Parathyroid adenoma (tissue), 2 donors: ENCODE results near the gene PPRC1.
"Not testable (repeated sequence)": the region's sequence is repeated elsewhere in the genome, so short reads cannot be mapped to it uniquely, and the experiment has no call there.

Experiments used
- H2AFZ ChIP-seq: fragments of 300-600 bp; sonication (generic); one replicate; pipeline ENCODE4 v1.7.0; 2017; ENCODE audit warnings: antibody characterized with exemption, mild to moderate bottlenecking
- H3K27ac ChIP-seq: fragments of 300-600 bp; sonication (generic); one replicate; pipeline ENCODE4 v1.7.0; 2017
- H3K27me3 ChIP-seq: fragments of 300-600 bp; sonication (generic); one replicate; pipeline ENCODE4 v1.7.0; 2017; ENCODE audit warnings: low read length; ENCODE audit not compliant: control insufficient read depth, insufficient read depth
- H3K36me3 ChIP-seq: fragments of 300-600 bp; sonication (generic); one replicate; pipeline ENCODE4 v1.7.0; 2017; ENCODE audit warnings: low read length; ENCODE audit not compliant: control insufficient read depth, insufficient read depth
- H3K4me1 ChIP-seq: fragments of 300-600 bp; sonication (generic); one replicate; pipeline ENCODE4 v1.7.0; 2017; ENCODE audit warnings: control low read depth
- H3K4me2 ChIP-seq: fragments of 300-600 bp; sonication (generic); one replicate; pipeline ENCODE4 v1.7.0; 2017; ENCODE audit warnings: low read length
- H3K4me3 ChIP-seq: fragments of 300-600 bp; sonication (generic); one replicate; pipeline ENCODE4 v1.7.0; 2017; ENCODE audit warnings: low read depth, low read length
- H3K79me2 ChIP-seq: fragments of 300-600 bp; sonication (generic); one replicate; pipeline ENCODE4 v1.7.0; 2017; ENCODE audit warnings: control low read depth
- H3K9ac ChIP-seq: fragments of 300-600 bp; sonication (generic); one replicate; pipeline ENCODE4 v1.7.0; 2017; ENCODE audit warnings: mild to moderate bottlenecking
- H3K9me3 ChIP-seq: fragments of 300-600 bp; sonication (generic); one replicate; pipeline ENCODE4 v1.7.0; 2017; ENCODE audit warnings: low read length; ENCODE audit not compliant: control insufficient read depth
- CTCF ChIP-seq: fragments of 300-600 bp; sonication (generic); IDR thresholded peaks from one replicate; pipeline ENCODE4 v1.7.0; 2017; ENCODE audit warnings: antibody characterized with exemption, mild to moderate bottlenecking
- donor health status: primary hyperparathyroidism.

PPRC1 gene

DNA sequence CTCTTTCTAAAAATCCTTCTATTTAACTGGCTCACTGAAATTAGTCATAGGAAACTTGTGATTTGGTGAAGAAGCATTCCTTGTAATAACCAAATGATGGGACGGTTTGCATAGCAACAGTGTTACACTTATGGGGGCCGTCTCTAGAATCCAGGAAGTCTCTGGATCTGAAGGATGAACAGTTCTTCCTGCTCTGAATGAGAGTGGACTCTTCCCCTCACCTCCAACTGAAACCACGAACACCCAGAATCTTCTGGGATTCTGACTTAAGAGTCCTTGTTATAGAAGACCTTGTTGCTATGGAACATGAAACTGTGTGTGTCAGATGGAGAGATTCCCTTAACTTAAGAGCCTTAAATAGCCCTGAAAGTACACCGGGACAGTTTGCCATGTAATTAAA lies 42.6 kb downstream of the PPRC1 start:
- H2AFZ ChIP-seq, result no peak overlapping the region
- no peaks in the 10 kb centered on the region for H3K79me2 ChIP-seq
- H3K27ac ChIP-seq, result no peak overlapping the region
- peaks cover 2% of the 10 kb centered on the region for H3K4me1 ChIP-seq
- H3K9me3 ChIP-seq, result no peaks in the 10 kb centered on the region
- no peaks in the 10 kb centered on the region for H3K27me3 ChIP-seq
- no peak overlapping the region for H3K4me3 ChIP-seq
- H3K9ac ChIP-seq, result no peak overlapping the region
- no peaks in the 10 kb centered on the region for H3K36me3 ChIP-seq
- no peak for TF ChIP-seq CTCF
- H3K4me2 ChIP-seq, result no peak overlapping the region

- no peak overlapping the region for H2AFZ ChIP-seq
- H3K36me3 ChIP-seq, result no peaks in the 10 kb centered on the region
- no peak overlapping the region for H3K27ac ChIP-seq
- TF ChIP-seq CTCF, result no peak
- no peak overlapping the region for H3K9ac ChIP-seq
- no peaks in the 10 kb centered on the region for H3K27me3 ChIP-seq
- no peak overlapping the region for H3K4me2 ChIP-seq
- H3K9me3 ChIP-seq, result no peaks in the 10 kb centered on the region
- H3K4me1 ChIP-seq, result no peaks in the 10 kb centered on the region
- H3K79me2 ChIP-seq, result no peaks in the 10 kb centered on the region
- no peak overlapping the region for H3K4me3 ChIP-seq
These were observed 51.8 kb downstream of the PPRC1 start for GRCh38 chr10:102184606-102185005.

DNA sequence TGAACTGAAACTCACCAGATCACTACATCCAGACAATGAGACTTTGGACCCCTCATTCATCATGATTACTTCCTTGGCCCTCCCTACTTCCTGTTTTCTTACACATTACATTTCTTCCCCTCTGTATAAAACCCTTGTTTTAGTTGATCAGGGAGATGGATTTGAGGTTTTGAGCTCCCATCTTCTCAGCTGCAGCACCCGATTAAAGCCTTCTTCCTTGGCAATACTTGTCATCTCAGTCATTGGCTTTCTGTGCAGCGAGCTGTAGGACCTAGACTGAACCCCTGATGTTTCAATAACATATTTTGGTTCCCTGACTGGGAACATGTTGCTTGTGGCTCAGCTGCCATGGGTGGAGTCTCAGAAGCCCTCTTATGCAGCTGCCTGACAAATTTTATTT lies 52.4 kb downstream of the PPRC1 start:
- Histone ChIP-seq H3K4me2 (no peak overlapping the region), H3K27me3 (no peaks in the 10 kb centered on the region), H3K9me3 (no peaks in the 10 kb centered on the region), H3K27ac (no peak overlapping the region), H3K9ac (no peak overlapping the region), H3K79me2 (no peaks in the 10 kb centered on the region), H2AFZ (no peak overlapping the region), H3K36me3 (no peaks in the 10 kb centered on the region), H3K4me3 (no peak overlapping the region), H3K4me1 (no peaks in the 10 kb centered on the region)
- no peak for TF ChIP-seq CTCF

DNA sequence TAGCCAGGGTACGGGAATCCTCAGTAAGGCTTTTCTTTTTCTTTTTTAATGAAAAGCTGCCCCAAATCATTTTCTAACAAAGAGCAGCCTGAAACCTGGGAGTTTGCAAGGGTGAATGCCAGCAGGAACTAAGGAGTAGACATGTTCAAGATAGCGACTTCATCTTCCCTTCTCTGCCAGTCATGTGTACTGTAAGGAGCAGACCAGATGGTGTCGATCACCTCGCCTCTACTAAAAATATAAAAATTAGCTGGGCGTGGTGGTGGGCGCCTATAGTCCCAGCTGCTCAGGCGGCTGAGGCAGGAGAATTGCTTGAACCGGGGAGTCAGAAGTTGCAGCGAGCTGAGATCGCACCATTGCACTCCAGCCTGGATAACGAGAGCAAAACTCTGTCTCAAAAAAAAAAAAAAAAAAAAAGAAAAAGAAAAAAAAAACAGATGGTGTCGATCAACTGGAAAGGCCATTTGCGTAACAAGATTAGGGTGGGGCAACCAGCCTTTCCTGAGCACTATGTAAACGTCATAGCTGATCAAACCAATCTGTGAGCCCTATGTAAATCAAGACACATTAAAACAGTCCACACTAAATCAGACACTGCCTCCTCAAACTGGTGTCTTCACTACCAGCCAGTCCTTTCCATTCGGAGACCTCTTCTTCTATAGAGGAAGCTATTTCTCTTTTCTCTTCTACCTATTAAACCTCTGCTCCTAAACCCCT lies 53.1 kb downstream of the PPRC1 start:
- no peaks in the 10 kb centered on the region for H3K4me1 ChIP-seq
- no peaks in the 10 kb centered on the region for H3K9me3 ChIP-seq
- no peaks in the 10 kb centered on the region for H3K27me3 ChIP-seq
- no peak overlapping the region for H3K27ac ChIP-seq
- H3K4me3 ChIP-seq, result no peak overlapping the region
- H3K36me3 ChIP-seq, result no peaks in the 10 kb centered on the region
- no peaks in the 10 kb centered on the region for H3K79me2 ChIP-seq
- no peak for TF ChIP-seq CTCF
- no peak overlapping the region for H2AFZ ChIP-seq
- H3K9ac ChIP-seq, result no peak overlapping the region
- H3K4me2 ChIP-seq, result no peak overlapping the region

DNA sequence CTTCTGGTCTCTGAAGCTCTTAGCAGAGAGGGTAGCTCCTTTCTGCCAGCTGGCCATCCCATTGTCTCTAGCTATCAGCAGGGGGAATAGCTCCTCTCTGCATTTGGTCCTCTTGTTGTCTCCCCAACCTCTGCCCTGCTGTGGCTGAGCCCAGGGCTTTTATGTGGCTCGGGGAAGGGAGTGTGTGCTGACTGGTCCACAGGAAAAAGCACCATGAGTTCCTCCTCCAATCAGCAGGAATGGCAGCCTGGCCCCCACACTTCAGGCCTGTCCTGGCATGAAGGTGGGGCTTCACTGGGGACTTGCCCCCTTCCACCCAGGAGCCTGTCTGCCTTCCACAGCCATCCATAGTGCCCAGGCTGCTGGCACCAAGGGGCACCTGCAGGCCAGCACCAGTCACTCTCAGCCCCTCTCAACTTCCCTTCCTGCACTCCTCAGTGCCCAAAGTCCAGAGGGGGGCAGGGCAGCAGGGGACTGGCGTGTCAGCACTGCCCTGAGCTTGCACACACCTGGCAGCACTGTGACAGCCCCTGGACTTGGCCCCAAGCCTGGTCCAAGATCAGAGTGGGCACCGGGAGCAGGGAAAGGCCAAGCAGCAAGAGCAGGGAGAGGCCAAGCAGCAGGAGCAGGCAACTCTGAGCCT lies 55.6 kb downstream of the PPRC1 start:
- Histone ChIP-seq H2AFZ (peak overlapping the region; percentile 11), H3K9me3 (no peaks in the 10 kb centered on the region), H3K4me2 (no peak overlapping the region), H3K4me1 (no peaks in the 10 kb centered on the region), H3K79me2 (no peaks in the 10 kb centered on the region), H3K9ac (no peak overlapping the region), H3K36me3 (no peaks in the 10 kb centered on the region), H3K27ac (no peak overlapping the region), H3K4me3 (no peak overlapping the region), H3K27me3 (no peaks in the 10 kb centered on the region)
- no peak for TF ChIP-seq CTCF

DNA sequence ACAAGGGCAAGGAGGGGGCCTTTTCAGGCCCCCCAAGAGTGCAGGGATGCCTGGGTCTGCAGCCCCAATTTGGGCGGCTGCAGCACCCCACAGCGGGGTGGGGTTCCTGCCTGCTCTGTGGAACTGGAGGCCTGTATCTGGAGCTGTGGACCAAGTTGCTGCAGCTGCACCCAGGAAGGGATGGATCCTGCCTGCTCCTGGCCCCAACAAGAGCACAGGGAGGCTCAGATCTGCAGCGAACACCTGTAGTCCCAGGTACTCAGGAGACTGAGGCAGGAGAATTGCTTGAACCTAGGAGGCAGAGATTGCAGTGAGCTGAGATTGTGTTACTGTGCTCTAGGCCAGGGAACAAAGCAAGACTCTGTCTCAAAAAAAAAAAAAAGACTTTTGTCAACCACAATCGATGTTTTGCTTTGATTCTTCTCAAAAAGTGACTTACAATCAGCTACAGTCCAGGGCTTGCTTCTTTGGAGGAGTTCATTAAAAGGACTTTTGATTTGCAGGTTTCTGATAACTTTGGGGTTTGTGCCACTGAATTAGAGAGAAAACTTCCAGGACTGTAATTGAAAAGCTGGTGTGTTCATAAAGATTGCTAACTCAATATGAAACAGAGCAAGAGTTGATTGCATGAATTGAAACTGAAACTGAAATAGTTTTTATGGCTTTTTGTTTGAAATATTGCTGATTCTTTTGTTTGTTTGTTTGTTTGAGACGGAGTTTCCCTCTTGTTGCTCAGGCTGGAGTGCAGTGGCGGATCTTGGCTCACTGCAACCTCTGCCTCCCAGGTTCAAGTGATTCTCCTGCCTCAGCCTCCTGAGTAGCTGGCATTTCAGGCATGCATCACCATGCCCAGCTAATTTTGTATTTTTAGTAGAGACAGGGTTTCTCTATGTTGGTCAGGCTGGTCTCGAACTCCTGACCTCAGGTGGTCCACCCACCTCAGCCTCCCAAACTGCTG lies 56.4 kb downstream of the PPRC1 start:
- H3K9ac ChIP-seq, H3K4me3 ChIP-seq, H3K27ac ChIP-seq, H3K27me3 ChIP-seq, H2AFZ ChIP-seq, H3K4me1 ChIP-seq, H3K79me2 ChIP-seq, H3K9me3 ChIP-seq, H3K4me2 ChIP-seq, H3K36me3 ChIP-seq: not testable (repeated sequence)
